ENCODE results near the gene NRCAM. TPM values are rescaled to one million over a fixed set of nuclear protein-coding genes. Genes with fewer than 3 reads are reported as not detected.

Gene NRCAM
- total RNA-seq, 1 donor from 2014 or later = 2.0 TPM

GRCh38 chr7:108225531-108226181, 230.6 kb downstream of the NRCAM start:
- intact Hi-C loops (cut with DNase I) = no loop called here
- no peak for DNase-seq
- no peaks in the 10 kb centered on the region for H3K4me1 ChIP-seq

GRCh38 chr7:108224387-108224786, 231.8 kb downstream of the NRCAM start:
- ATAC-seq (no peak), DNase-seq (no peak)
- Histone ChIP-seq H3K4me3 (no peak overlapping the region), H3K27ac (no peak overlapping the region), H3K9me3 (no peaks in the 10 kb centered on the region), H3K4me1 (no peaks in the 10 kb centered on the region), H3K27me3 (no peaks in the 10 kb centered on the region), H3K36me3 (no peaks in the 10 kb centered on the region)
- intact Hi-C loops (cut with DNase I) = no loop called here
- TF ChIP-seq CTCF (IDR thresholded peaks at IDR 0.05) = no peak

More at GRCh38 chr7:108225531-108226181, 230.6 kb downstream of the NRCAM start:
- Histone ChIP-seq H3K27ac (no peak overlapping the region), H3K4me3 (no peak overlapping the region), H3K9me3 (no peaks in the 10 kb centered on the region), H3K36me3 (no peaks in the 10 kb centered on the region), H3K27me3 (no peaks in the 10 kb centered on the region)
- TF ChIP-seq CTCF (IDR thresholded peaks at IDR 0.05) = no peak
- no peak for ATAC-seq

GRCh38 chr7:108222236-108222892, 233.9 kb downstream of the NRCAM start:
- Histone ChIP-seq H3K4me1 (no peaks in the 10 kb centered on the region), H3K27ac (no peak overlapping the region), H3K4me3 (no peak overlapping the region), H3K9me3 (no peaks in the 10 kb centered on the region), H3K27me3 (no peaks in the 10 kb centered on the region), H3K36me3 (no peaks in the 10 kb centered on the region)
- DNase-seq = no peak
- intact Hi-C loops (cut with DNase I) = no loop called here
- no peak for ATAC-seq
- TF ChIP-seq CTCF (IDR thresholded peaks at IDR 0.05) = no peak

- H3K36me3 ChIP-seq = no peaks in the 10 kb centered on the region
- ATAC-seq (no peak), DNase-seq (no peak)
- TF ChIP-seq CTCF (IDR thresholded peaks at IDR 0.05) = no peak
- H3K27ac ChIP-seq = no peak overlapping the region
- H3K4me1 ChIP-seq = no peaks in the 10 kb centered on the region
- intact Hi-C loops (cut with DNase I) = no loop called here
- H3K27me3 ChIP-seq = no peaks in the 10 kb centered on the region
- no peak overlapping the region for H3K4me3 ChIP-seq
- no peaks in the 10 kb centered on the region for H3K9me3 ChIP-seq
These were observed 244.6 kb downstream of the NRCAM start for GRCh38 chr7:108211382-108212201.

- Histone ChIP-seq H3K36me3 (no peaks in the 10 kb centered on the region), H3K27ac (no peak overlapping the region), H3K4me1 (no peaks in the 10 kb centered on the region), H3K4me3 (no peak overlapping the region), H3K27me3 (no peaks in the 10 kb centered on the region), H3K9me3 (no peaks in the 10 kb centered on the region)
- DNase-seq = no peak
- intact Hi-C loops (cut with DNase I) = no loop called here
- TF ChIP-seq CTCF (IDR thresholded peaks at IDR 0.05) = no peak
- no peak for ATAC-seq
These were observed 245.4 kb downstream of the NRCAM start for GRCh38 chr7:108210796-108211195.

Measured in upper lobe of right lung (tissue), 1 donor.